Large intestine (tissue), 3 donors: Measurements from ENCODE around the gene PSMD2. TPM values are rescaled to one million over a fixed set of nuclear protein-coding genes. Genes with fewer than 3 reads are reported as not detected.
"Not testable (repeated sequence)": the region's sequence is repeated elsewhere in the genome, so short reads cannot be mapped to it uniquely, and the experiment has no call there.

Experiments used
- DNase-seq, 2 donors: peaks; one replicate each; pipeline versions ENCODE4 v3.0.0 to v3.0.0-alpha.2; 2013
- H3K27ac ChIP-seq: one replicate; pipeline ENCODE4 v1.5.1; 2013; ENCODE audit warnings: low read length
- H3K27me3 ChIP-seq: 2 replicates; pipeline ENCODE4 v1.6.1; 2013; ENCODE audit warnings: low read length; ENCODE audit not compliant: control insufficient read depth, insufficient read depth
- H3K36me3 ChIP-seq: 2 replicates; pipeline ENCODE4 v1.6.1; 2013; ENCODE audit warnings: low read length; ENCODE audit not compliant: control insufficient read depth, insufficient read depth
- H3K4me1 ChIP-seq: one replicate; pipeline ENCODE4 v1.6.1; 2013; ENCODE audit warnings: low read length; ENCODE audit not compliant: control insufficient read depth, insufficient read depth
- H3K4me3 ChIP-seq: one replicate; pipeline ENCODE4 v1.5.1; 2013; ENCODE audit warnings: low read length
- H3K9me3 ChIP-seq: one replicate; pipeline ENCODE4 v1.6.1; 2013; ENCODE audit warnings: mild to moderate bottlenecking, low read depth, low read length, moderate library complexity; ENCODE audit not compliant: control insufficient read depth
- WGBS: methylation state at CpG from one replicate; pipeline ENCODE4 v1.1.5; 2013; ENCODE audit warnings: low lambda C conversion rate; ENCODE audit not compliant: insufficient coverage; 5-methylcytosine and 5-hydroxymethylcytosine counted together
- polyA plus RNA-seq: library from polyadenylated mRNA; unstranded; fragments of 120-200 nt; gene quantifications from one replicate; pipeline ENCODE4 v1.2.1, GENCODE V29; 2013

The PSMD2 gene
- polyA plus RNA-seq, 1 donor = 148 TPM

DNA sequence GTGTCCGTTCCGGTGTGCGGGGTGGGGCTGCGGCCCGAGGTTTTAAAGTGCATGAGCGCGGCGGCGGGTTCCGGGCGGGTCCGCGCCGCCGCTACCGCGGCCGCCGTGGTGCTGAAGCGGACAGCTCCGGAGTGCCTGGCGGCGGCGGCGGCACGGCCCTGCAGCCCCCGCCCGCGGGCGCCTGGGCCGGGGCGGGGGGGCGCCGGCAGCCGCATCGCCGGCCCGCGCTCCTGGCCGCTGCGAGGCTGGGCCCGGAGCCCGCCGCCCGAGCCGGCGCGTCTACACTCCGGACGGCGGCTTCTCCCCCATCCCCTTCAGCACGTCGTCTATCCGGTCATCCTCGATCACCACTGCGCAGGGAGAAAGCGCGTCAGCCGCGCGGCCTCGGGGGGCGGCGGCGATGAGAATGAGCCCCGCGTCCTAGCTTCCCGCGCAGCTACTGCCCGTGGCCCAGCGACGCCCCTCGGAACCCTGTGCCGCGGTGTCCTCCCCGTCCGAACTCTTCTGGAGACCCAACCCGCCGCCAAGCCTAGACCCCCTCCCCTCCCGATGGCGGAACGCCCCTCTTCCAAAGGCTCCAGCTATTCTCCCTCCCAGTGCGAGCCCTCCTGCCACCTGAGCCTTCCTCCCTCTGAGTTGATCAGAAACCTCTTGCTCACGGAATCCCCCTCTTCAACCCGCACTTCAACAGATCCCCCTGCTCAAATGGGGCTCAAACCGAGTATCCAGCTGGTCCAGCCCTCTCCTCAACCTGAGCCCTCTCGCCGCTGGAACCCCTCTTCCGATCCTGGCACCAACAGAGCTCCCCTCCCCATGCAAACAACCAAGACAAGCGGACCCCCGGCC, 38.9 kb upstream of the PSMD2 start:
- DNase-seq = peak in 1 of 2 donors; percentile 37
- no CpG with 5 or more reads among the region's 91 CpGs for WGBS
- Histone ChIP-seq H3K9me3 (peaks cover 5% of the 10 kb centered on the region), H3K27ac (no peak overlapping the region), H3K4me3 (peak overlapping the region; percentile 23), H3K27me3 (peaks cover 56% of the 10 kb centered on the region), H3K36me3 (peaks cover 6% of the 10 kb centered on the region), H3K4me1 (peaks cover 16% of the 10 kb centered on the region)

DNA sequence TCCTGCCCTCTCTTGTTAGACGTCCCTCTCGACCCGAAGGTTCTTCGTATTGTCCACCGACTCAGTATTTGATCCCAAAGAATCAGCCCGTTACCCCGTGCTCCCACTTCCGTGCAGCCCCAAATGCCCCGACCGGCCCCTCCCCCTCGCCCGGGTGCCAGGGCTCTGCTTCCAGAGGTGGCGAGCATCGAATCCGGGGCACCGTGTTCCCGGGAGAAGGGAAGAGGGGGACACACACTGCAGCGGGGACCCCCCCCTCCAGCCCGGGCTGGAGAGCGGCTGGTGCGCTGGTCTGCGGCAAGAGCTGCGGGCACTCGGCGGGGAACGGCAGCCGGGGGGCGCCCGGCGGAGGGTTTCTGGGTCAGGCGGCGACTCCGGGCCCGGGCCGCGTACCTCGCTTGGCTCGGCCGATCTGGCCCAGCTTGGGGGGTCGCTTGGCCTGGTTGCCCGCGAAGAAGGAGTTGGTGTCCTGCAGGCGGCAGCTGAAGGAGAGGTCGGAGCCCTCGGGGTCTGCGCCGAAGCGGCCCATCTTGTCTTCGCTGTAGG, 38.2 kb upstream of the PSMD2 start:
- Histone ChIP-seq H3K36me3 (peaks cover 6% of the 10 kb centered on the region), H3K27me3 (peaks cover 58% of the 10 kb centered on the region), H3K27ac (no peak overlapping the region), H3K9me3 (peaks cover 5% of the 10 kb centered on the region), H3K4me3 (peak overlapping the region; percentile 13), H3K4me1 (peaks cover 16% of the 10 kb centered on the region)
- DNase-seq = peak in 1 of 2 donors; percentile 14
- WGBS = no CpG with 5 or more reads among the region's 49 CpGs

DNA sequence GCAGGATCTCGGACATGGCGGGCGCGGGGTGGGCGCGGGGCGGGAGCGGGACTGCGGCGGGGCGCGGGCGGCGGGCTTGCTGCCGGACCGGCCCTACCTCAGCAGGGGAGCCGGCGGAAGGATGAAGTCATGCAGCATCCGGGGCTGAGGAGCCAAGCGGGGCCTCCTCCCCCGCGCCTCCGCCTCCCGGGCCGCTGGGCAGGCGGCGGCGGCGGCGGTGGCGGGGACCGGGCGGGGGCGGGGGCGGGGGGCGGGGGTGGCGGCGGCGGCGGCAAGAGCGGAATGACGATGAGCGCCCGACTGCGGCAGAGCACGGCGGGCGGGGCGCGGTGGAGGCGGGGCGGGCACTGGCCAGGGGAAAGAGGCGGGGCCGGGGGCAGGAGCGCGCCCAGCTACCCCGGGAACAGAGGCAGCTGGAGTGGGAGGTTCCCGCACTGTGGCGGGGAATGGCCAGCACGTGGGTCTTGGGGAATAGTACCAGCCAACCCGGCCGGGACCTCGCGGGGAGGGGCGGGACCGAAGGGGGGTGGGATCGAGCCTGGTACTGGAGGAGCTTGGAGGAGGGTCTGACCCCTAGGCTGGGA, 37.7 kb upstream of the PSMD2 start, which contains the start of gene CAMK2N2:
Gene CAMK2N2 (minus strand): TSS at position 284 of the 584 bp plus-strand sequence. CDS start 268 bp downstream, at position 16.
- Histone ChIP-seq H3K27ac (no peak within 1 kb of the TSS), H3K9me3 (peaks cover 5% of the 10 kb centered on the region), H3K36me3 (peaks cover 6% of the 10 kb centered on the region), H3K27me3 (peaks cover 61% of the 10 kb centered on the region), H3K4me1 (peaks cover 16% of the 10 kb centered on the region), H3K4me3 (peak within 1 kb of the TSS; percentile 23)
- WGBS = no CpG with 5 or more reads among the region's 67 CpGs
- DNase-seq = peak in 1 of 2 donors; percentile 36

DNA sequence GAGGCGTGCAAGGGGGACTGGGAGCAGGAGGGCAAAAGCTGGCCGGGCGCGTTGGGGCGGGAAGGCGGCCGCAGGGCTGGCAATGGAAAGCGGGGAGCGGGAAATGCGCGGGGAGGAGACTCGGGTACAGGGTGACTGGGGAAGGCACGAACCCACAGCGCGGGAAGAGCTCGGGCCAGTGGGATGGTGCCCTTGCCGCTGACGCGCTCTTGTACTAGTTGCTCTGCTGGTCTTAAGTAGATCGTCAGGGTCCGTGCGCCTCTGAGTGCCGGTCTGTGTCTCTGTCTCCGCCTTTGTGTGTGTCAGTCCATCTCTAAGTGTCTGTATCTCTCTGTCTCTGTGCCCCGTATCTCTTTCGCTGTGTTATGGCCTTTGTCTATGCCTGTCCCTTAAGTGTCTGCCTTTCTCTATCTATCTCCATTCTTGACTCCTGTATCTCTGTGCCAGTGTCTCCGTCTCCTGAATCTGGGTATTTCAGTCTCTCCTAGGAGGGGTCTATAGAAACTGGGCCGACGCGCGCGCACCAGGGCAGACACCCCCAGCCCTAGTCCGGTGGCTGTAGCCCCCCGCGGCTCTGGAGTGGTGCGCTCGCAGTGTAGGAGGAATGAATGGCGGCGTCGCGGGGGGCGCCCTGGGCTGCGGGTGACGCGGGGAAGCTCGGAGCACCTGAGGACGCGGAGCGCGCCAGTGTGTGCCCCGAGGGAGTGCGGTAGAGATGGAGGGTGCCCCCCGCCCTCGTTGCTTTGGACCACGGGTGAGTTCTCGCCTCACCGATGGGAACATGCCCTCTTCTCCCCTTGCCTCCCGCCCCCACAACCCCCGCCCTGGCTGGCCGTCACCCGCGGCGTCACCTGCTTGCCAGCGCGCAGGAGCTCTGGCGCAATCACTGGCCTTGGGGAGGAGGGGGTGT, 36.9 kb upstream of the PSMD2 start:
- no CpG with 5 or more reads among the region's 66 CpGs for WGBS
- H3K4me3 ChIP-seq = peak overlapping the region; percentile 13
- peaks cover 5% of the 10 kb centered on the region for H3K9me3 ChIP-seq
- peaks cover 61% of the 10 kb centered on the region for H3K27me3 ChIP-seq
- H3K4me1 ChIP-seq = peaks cover 16% of the 10 kb centered on the region
- peak in 1 of 2 donors; percentile 24 for DNase-seq
- peaks cover 6% of the 10 kb centered on the region for H3K36me3 ChIP-seq
- H3K27ac ChIP-seq = no peak overlapping the region

DNA sequence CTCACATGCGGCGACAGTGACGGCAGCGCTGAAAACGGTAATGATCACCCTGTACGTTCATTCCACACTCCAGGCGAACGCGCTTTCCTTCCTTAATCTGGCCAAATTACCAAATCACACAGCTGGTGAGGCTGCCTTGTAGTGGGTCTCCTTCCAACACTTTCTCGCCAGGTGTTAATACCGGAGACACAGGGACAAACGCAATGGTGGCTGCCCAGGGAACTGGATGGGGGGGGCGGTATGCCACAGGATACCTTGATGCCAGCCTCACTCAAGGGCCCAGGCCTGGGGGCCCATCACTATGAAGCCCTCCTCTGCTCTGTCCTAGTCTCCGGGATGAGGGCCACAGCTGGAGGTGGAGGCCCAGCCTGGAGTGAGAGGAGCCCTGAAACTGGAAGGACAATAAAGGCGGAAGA, 36.3 kb upstream of the PSMD2 start:
- peaks cover 16% of the 10 kb centered on the region for H3K4me1 ChIP-seq
- peaks cover 5% of the 10 kb centered on the region for H3K9me3 ChIP-seq
- WGBS = no CpG with 5 or more reads among the region's 15 CpGs
- peaks cover 61% of the 10 kb centered on the region for H3K27me3 ChIP-seq
- no peak for DNase-seq
- H3K36me3 ChIP-seq = peaks cover 6% of the 10 kb centered on the region
- H3K4me3 ChIP-seq = no peak overlapping the region
- H3K27ac ChIP-seq = no peak overlapping the region

DNA sequence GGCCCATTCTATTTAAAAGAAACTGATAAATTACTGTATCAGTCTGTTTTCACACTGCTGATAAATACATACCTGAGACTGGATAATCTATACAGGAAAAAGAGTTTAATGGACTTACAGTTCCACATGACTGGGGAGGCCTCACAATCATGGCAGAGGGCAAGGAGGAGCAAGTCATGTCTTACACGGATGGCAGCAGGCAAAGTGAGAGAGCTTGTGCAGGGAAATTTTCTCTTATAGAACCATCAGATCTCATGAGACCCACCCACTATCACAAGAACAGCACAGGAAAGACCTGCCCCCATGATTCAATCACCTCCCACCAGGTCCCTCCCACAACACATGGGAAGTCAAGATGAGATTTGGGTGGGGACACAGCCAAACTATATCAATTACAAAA, 31.8 kb upstream of the PSMD2 start:
- H3K9me3 ChIP-seq, H3K27ac ChIP-seq, H3K4me3 ChIP-seq, H3K36me3 ChIP-seq, H3K4me1 ChIP-seq, DNase-seq: not testable (repeated sequence)
- H3K27me3 ChIP-seq = peaks cover 27% of the 10 kb centered on the region
- WGBS = no CpG with 5 or more reads among the region's 1 CpG

DNA sequence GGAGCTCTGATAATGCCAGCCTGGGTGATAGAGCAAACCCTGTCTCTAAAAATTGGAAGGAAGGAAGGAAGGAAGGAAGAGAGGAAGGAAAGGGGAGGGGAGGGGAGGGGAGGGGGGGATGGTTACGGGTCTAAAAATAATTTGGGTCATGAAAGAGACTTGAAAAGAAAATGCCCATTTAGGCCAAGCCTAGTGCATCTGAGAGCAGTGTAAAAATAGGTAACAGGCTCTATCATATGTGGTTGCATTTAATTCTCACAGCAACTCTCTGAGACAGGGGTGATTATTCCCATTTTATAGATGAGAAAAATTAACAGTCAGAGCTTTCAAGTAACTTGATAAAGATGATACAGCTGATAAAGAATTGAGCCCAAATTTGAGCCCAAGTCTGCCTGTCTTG, 26.8 kb upstream of the PSMD2 start:
- Histone ChIP-seq H3K4me1 (no peaks in the 10 kb centered on the region), H3K36me3 (no peaks in the 10 kb centered on the region), H3K9me3 (peaks cover 5% of the 10 kb centered on the region), H3K27ac (no peak overlapping the region), H3K4me3 (no peak overlapping the region), H3K27me3 (peaks cover 38% of the 10 kb centered on the region)
- WGBS = no CpG with 5 or more reads among the region's 1 CpG
- no peak for DNase-seq

DNA sequence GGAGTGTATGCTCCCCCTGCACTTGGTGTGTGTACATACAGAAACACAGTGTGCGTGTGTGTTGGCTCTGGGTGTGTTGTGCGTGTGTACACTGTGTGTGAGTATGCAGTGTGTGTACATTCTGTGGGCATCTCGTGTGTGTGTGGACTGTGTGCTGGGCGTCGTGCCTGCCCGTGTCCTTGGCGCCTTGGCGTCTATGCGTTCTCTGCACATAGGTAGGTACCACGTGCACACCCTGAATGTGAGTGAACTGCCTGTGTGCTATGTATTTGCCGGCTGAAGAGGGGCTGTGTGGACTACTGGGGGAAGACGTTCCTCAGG, 23.7 kb upstream of the PSMD2 start:
- no peaks in the 10 kb centered on the region for H3K36me3 ChIP-seq
- no peak overlapping the region for H3K27ac ChIP-seq
- H3K9me3 ChIP-seq = peaks cover 5% of the 10 kb centered on the region
- no peaks in the 10 kb centered on the region for H3K4me1 ChIP-seq
- WGBS = no CpG with 5 or more reads among the region's 12 CpGs
- H3K27me3 ChIP-seq = peaks cover 57% of the 10 kb centered on the region
- H3K4me3 ChIP-seq = no peak overlapping the region
- no peak for DNase-seq

DNA sequence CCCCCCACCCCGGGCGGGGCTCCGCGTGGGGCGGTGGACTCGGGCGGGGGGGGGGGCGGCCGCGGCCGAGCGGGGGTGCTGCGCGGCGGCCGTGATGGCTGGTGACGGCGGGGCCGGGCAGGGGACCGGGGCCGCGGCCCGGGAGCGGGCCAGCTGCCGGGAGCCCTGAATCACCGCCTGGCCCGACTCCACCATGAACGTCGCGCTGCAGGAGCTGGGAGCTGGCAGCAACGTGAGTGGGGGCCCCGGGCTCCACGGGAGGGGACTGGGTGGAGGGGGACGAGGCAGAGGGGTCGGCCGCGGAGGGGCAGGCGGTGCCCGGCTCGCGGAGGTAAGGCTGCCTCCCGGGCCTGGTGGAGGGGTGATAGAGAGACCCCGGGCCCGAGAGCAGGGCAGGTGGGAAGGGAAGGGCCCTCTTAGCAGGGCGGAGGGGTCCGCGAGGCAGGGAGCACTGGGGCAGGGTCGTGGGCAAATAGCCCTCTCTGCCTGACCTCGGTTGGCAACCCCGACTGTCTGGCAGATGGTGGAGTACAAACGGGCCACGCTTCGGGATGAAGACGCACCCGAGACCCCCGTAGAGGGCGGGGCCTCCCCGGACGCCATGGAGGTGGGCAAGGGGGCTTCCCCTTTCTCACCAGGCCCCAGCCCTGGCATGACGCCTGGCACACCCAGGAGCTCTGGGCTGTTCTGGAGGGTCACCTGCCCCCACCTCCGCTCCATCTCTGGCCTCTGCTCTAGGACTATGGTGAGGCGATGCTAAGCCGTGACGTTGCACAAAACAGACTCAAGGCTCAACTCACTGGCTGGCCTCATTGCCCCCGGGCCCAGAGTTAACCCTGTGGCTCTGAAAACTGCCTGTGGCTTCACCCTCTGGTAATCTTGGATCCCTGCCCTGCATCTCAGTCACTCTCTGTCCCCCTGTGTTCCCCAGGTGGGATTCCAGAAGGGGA, 22.8 kb upstream of the PSMD2 start, which contains the start of gene ECE2:
Gene ECE2 (plus strand): TSS at position 62 of the 950 bp plus-strand sequence. CDS start 132 bp downstream, at position 194.
- DNase-seq = no peak
- Histone ChIP-seq H3K27me3 (peaks cover 57% of the 10 kb centered on the region), H3K4me3 (no peak within 1 kb of the TSS), H3K9me3 (peaks cover 5% of the 10 kb centered on the region), H3K27ac (no peak within 1 kb of the TSS), H3K4me1 (no peaks in the 10 kb centered on the region), H3K36me3 (no peaks in the 10 kb centered on the region)
- WGBS = no CpG with 5 or more reads among the region's 65 CpGs
